ENCODE measurements around the gene ZNF214.

DNA sequence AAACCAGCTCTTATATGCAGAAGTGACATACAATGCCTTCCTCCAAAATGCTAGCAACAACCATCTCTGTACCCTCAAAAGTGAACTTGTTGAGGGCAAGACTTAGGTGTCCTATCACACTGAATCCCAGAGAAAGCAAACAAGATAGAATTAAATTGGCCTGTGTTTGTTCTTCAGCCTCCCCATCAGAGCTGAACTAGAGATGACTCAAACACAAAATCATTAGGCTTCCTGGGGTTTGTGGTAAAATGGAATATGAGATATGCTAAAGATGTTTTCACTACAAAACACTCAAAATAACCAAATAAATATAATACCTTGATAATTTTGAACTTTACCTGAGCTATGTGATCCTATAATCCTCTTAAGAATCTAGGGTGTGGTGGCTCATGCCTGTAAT, 31.6 kb downstream of the ZNF214 start:
- TF ChIP-seq, protein P1, sequence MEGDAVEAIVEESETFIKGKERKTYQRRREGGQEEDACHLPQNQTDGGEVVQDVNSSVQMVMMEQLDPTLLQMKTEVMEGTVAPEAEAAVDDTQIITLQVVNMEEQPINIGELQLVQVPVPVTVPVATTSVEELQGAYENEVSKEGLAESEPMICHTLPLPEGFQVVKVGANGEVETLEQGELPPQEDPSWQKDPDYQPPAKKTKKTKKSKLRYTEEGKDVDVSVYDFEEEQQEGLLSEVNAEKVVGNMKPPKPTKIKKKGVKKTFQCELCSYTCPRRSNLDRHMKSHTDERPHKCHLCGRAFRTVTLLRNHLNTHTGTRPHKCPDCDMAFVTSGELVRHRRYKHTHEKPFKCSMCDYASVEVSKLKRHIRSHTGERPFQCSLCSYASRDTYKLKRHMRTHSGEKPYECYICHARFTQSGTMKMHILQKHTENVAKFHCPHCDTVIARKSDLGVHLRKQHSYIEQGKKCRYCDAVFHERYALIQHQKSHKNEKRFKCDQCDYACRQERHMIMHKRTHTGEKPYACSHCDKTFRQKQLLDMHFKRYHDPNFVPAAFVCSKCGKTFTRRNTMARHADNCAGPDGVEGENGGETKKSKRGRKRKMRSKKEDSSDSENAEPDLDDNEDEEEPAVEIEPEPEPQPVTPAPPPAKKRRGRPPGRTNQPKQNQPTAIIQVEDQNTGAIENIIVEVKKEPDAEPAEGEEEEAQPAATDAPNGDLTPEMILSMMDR (IDR thresholded peaks at IDR 0.05) = no peak
- TF ChIP-seq POLR2A (IDR thresholded peaks at IDR 0.05) (no peak), EP300 (IDR thresholded peaks at IDR 0.05) (no peak)

Measured in tibial nerve (tissue), 4 donors.